H1 (cell line): ENCODE results near the gene DNMT1. TPM values are rescaled to one million over a fixed set of nuclear protein-coding genes. Genes with fewer than 3 reads are reported as not detected.

Source experiments
- CTCF ChIA-PET: fragments of 300-600 bp; sonication (Branson Sonifier 250); formaldehyde crosslinking; loops from one replicate; lab custom pipeline; 2021; ENCODE audit not compliant: partially characterized antibody; lab: Charles Lee
- POLR2A ChIA-PET: fragments of 300-600 bp; sonication (Branson Sonifier 250); formaldehyde crosslinking; loops from one replicate; lab custom pipeline; 2021; ENCODE audit warnings: inconsistent platforms; ENCODE audit not compliant: partially characterized antibody; lab: Charles Lee
- DNase-seq, 2 experiments: peaks; one replicate each; pipeline versions ENCODE4 v3.0.0 to v3.0.0-alpha.2; 2010 to 2022; ENCODE audit warnings: low spot score in 2 of 2, low read depth in 1 of 2, mixed read lengths in 1 of 2
- FAIRE-seq: peaks from 2 replicates; lab custom pipeline; 2011; peaks lifted over from hg19 to GRCh38; lab: Jason Lieb, UNC
- H2AFZ ChIP-seq: 2 replicates; pipeline ENCODE4 v1.8.1; 2012; ENCODE audit warnings: low read length, inconsistent platforms
- H2AK5ac ChIP-seq: 2 replicates; pipeline ENCODE4 v1.6.1; 2013; ENCODE audit warnings: low read depth, low read length
- H2BK120ac ChIP-seq: replicated peaks from 2 replicates; pipeline ENCODE3; 2013; ENCODE audit warnings: low read depth, low read length, inconsistent platforms
- H2BK12ac ChIP-seq: 2 replicates; pipeline ENCODE4 v1.6.1; 2013; ENCODE audit warnings: low read depth, low read length
- H2BK15ac ChIP-seq: 2 replicates; pipeline ENCODE4 v1.6.1; 2013; ENCODE audit warnings: low read length
- H2BK20ac ChIP-seq: 2 replicates; pipeline ENCODE4 v1.6.1; 2013; ENCODE audit warnings: low read length
- H2BK5ac ChIP-seq: 2 replicates; pipeline ENCODE4 v1.6.1; 2013; ENCODE audit warnings: low read depth, low read length
- H3K14ac ChIP-seq: 2 replicates; pipeline ENCODE4 v1.6.1; 2013; ENCODE audit warnings: inconsistent platforms; ENCODE audit not compliant: insufficient read length
- H3K18ac ChIP-seq: 2 replicates; pipeline ENCODE4 v1.6.1; 2013; ENCODE audit warnings: low read length; ENCODE audit errors: extremely low read depth
- H3K23ac ChIP-seq: 2 replicates; pipeline ENCODE4 v1.6.1; 2013; ENCODE audit warnings: inconsistent platforms; ENCODE audit not compliant: insufficient read length
- H3K23me2 ChIP-seq: 2 replicates; pipeline ENCODE4 v1.6.1; 2013; ENCODE audit warnings: low read depth, low read length
- H3K27ac ChIP-seq: 2 replicates; pipeline ENCODE4 v1.6.1; 2011; ENCODE audit warnings: low read depth, low read length, inconsistent platforms
- H3K27me3 ChIP-seq, 4 experiments: replicated peaks in 1 of 4; 1 replicate in 1 of 4; 2 replicates in 3 of 4; pipeline versions ENCODE4 v1.6.1 to v1.8.1; 2011 to 2013; ENCODE audit warnings: low read length in 3 of 4, mild to moderate bottlenecking in 3 of 4, inconsistent platforms in 2 of 4, mixed read lengths in 2 of 4, moderate library complexity in 1 of 4; ENCODE audit not compliant: control insufficient read depth in 3 of 4, insufficient read depth in 3 of 4; ENCODE audit errors: extremely low read depth in 1 of 4
- H3K36me3 ChIP-seq, 4 experiments: 2 replicates each; pipeline versions ENCODE4 v1.6.1 to v1.8.1; 2011 to 2013; ENCODE audit warnings: mild to moderate bottlenecking in 4 of 4, low read length in 3 of 4, moderate library complexity in 2 of 4, control low read depth in 1 of 4, inconsistent platforms in 1 of 4; ENCODE audit not compliant: insufficient read depth in 4 of 4, control insufficient read depth in 2 of 4
- H3K4ac ChIP-seq: replicated peaks from 2 replicates; pipeline ENCODE3; 2013; ENCODE audit warnings: low read length, low read depth, mixed read lengths, inconsistent platforms; ENCODE audit not compliant: insufficient read length
- H3K4me1 ChIP-seq, 4 experiments: replicated peaks in 1 of 4; 1 replicate in 1 of 4; 2 replicates in 3 of 4; pipeline versions ENCODE4 v1.6.1 to v1.8.1; 2011 to 2013; ENCODE audit warnings: low read length in 3 of 4, inconsistent platforms in 2 of 4, mixed read lengths in 1 of 4; ENCODE audit not compliant: insufficient read depth in 4 of 4, control insufficient read depth in 3 of 4
- H3K4me2 ChIP-seq, 2 experiments: 2 replicates each; pipeline versions ENCODE4 v1.6.1 to v1.8.1; 2011 to 2013; ENCODE audit warnings: low read depth in 2 of 2, low read length in 2 of 2, control low read depth in 1 of 2, inconsistent platforms in 1 of 2, mild to moderate bottlenecking in 1 of 2; ENCODE audit not compliant: insufficient read depth in 1 of 2
- H3K4me3 ChIP-seq, 4 experiments: fragments of 200-600, 300-600 bp in 1 of 4; sonication (generic), shearing (Covaris generic), sonication (Bioruptor Twin) in 1 of 4; 2 replicates each; pipeline versions ENCODE4 v1.5.1 to v1.8.1; 2011 to 2016; ENCODE audit warnings: low read length in 4 of 4, low read depth in 3 of 4, control low read depth in 2 of 4, inconsistent platforms in 2 of 4, mild to moderate bottlenecking in 2 of 4, mixed read lengths in 1 of 4, moderate library complexity in 1 of 4; ENCODE audit not compliant: insufficient read depth in 2 of 4; ENCODE audit errors: extremely low read depth in 1 of 4
- H3K56ac ChIP-seq: replicated peaks from 2 replicates; pipeline ENCODE3; 2013; ENCODE audit warnings: low read depth, mild to moderate bottlenecking, mixed read lengths, low read length, inconsistent platforms; ENCODE audit not compliant: insufficient read length
- H3K79me1 ChIP-seq: 2 replicates; pipeline ENCODE4 v1.6.1; 2013; ENCODE audit warnings: low read depth, low read length, control low read depth
- H3K79me2 ChIP-seq, 2 experiments: 2 replicates each; pipeline versions ENCODE4 v1.6.1 to v1.8.1; 2012 to 2013; ENCODE audit warnings: low read length in 2 of 2, mild to moderate bottlenecking in 2 of 2, inconsistent platforms in 1 of 2; ENCODE audit not compliant: insufficient read depth in 2 of 2, control insufficient read depth in 1 of 2
- H3K9ac ChIP-seq, 4 experiments: replicated peaks in 1 of 4; 1 replicate in 1 of 4; 2 replicates in 3 of 4; pipeline versions ENCODE4 v1.6.1 to v1.8.1; 2011 to 2013; ENCODE audit warnings: low read depth in 3 of 4, low read length in 3 of 4, control low read depth in 2 of 4, mild to moderate bottlenecking in 2 of 4, moderate library complexity in 2 of 4, inconsistent platforms in 1 of 4; ENCODE audit errors: extremely low read depth in 1 of 4
- H3K9me3 ChIP-seq, 2 experiments: 2 replicates each; pipeline versions ENCODE4 v1.6.1 to v1.8.1; 2012 to 2013; ENCODE audit warnings: mild to moderate bottlenecking in 2 of 2, moderate library complexity in 2 of 2, control low read depth in 1 of 2, inconsistent platforms in 1 of 2, low read depth in 1 of 2, low read length in 1 of 2, mixed read lengths in 1 of 2; ENCODE audit not compliant: insufficient read depth in 2 of 2
- H4K20me1 ChIP-seq, 2 experiments: replicated peaks in 1 of 2; 2 replicates each; pipeline versions ENCODE3 to v1.8.1; 2011 to 2013; ENCODE audit warnings: inconsistent platforms in 2 of 2, low read length in 2 of 2, mild to moderate bottlenecking in 1 of 2; ENCODE audit not compliant: insufficient read depth in 2 of 2, control insufficient read depth in 1 of 2
- H4K5ac ChIP-seq: 2 replicates; pipeline ENCODE4 v1.6.1; 2013; ENCODE audit warnings: low read length, low read depth, mixed read lengths, inconsistent platforms; ENCODE audit not compliant: insufficient read length
- H4K8ac ChIP-seq: 2 replicates; pipeline ENCODE4 v1.8.0; 2013; ENCODE audit warnings: mild to moderate bottlenecking, moderate library complexity, low read length, inconsistent platforms; ENCODE audit not compliant: insufficient read depth; ENCODE audit errors: extremely low read depth
- H4K91ac ChIP-seq: replicated peaks from 2 replicates; pipeline ENCODE3; 2013; ENCODE audit warnings: low read length, mixed read lengths, inconsistent platforms; ENCODE audit not compliant: insufficient read length
- ASH2L ChIP-seq: fragments of 200-600, 300-600 bp; sonication (generic); IDR thresholded peaks from one replicate; pipeline ENCODE4 v1.7.1; 2017; ENCODE audit warnings: low read length
- CREB1 ChIP-seq: IDR thresholded peaks from 2 replicates; pipeline ENCODE4 v1.6.1; 2012; ENCODE audit warnings: inconsistent platforms
- JUND ChIP-seq: IDR thresholded peaks from 2 replicates; pipeline ENCODE4 v1.6.1; 2011; ENCODE audit warnings: mild to moderate bottlenecking, improper control_type of control experiment, low read length
- MAX ChIP-seq: IDR thresholded peaks from 2 replicates; pipeline ENCODE4 v1.6.1; 2012; ENCODE audit warnings: inconsistent platforms
- RAD21 ChIP-seq, 2 experiments: IDR thresholded peaks in 1 of 2; conservative IDR thresholded peaks in 1 of 2; 2 replicates each; pipeline ENCODE4 v1.6.1; 2011; ENCODE audit warnings: low read depth in 2 of 2, low read length in 2 of 2, improper control_type of control experiment in 1 of 2, inconsistent platforms in 1 of 2, mild to moderate bottlenecking in 1 of 2, moderate library complexity in 1 of 2
- SAP30 ChIP-seq: fragments of 300-600 bp; sonication (generic); IDR thresholded peaks from 2 replicates; pipeline ENCODE4 v1.7.1; 2012; ENCODE audit warnings: low read length, moderate library complexity, mild to moderate bottlenecking, inconsistent platforms; ENCODE audit not compliant: insufficient read depth, insufficient replicate concordance
- SIN3A ChIP-seq, 2 experiments: IDR thresholded peaks in 1 of 2; conservative IDR thresholded peaks in 1 of 2; 2 replicates each; pipeline ENCODE4 v1.6.1; 2011 to 2012; ENCODE audit warnings: low read length in 2 of 2, improper control_type of control experiment in 1 of 2, low read depth in 1 of 2, mild to moderate bottlenecking in 1 of 2
- SIRT6 ChIP-seq: IDR thresholded peaks from one replicate; pipeline ENCODE4 v1.7.1; 2012; ENCODE audit warnings: low read length, inconsistent platforms
- SP1 ChIP-seq: IDR thresholded peaks from 2 replicates; pipeline ENCODE4 v1.6.1; 2011; ENCODE audit warnings: low read depth, low read length
- TBP ChIP-seq: IDR thresholded peaks from 2 replicates; pipeline ENCODE4 v1.6.1; 2011; ENCODE audit warnings: low read depth, low read length, improper control_type of control experiment
- WGBS, 2 experiments: shearing (Covaris generic) in 1 of 2; methylation state at CpG; one replicate each; pipeline versions ENCODE4 v1.1.6 to v1.1.7; 2013 to 2015; ENCODE audit warnings: low lambda C conversion rate in 2 of 2, mixed read lengths in 2 of 2, inconsistent platforms in 1 of 2, low coverage in 1 of 2, missing lambda C conversion rate in 1 of 2; ENCODE audit not compliant: insufficient replicate concordance in 2 of 2, insufficient coverage in 1 of 2, insufficient read length in 1 of 2; ENCODE audit errors: extremely low coverage in 1 of 2, missing lambda C conversion rate in 1 of 2; 5-methylcytosine and 5-hydroxymethylcytosine counted together
- polyA plus RNA-seq, 7 experiments: library from polyadenylated mRNA; depleted of rRNA in 3 of 7; stranded (reverse) in 5 of 7; unstranded in 2 of 7; fragments of >200 nt in 5 of 7; fragments of 200-250 nt in 2 of 7; gene quantifications; 1 replicate in 5 of 7; 2 replicates in 1 of 7; 4 replicates in 1 of 7; pipeline versions ENCODE4 v1.2.1 to v1.2.3, GENCODE V29; 2011 to 2013; ENCODE audit warnings: missing spikeins in 2 of 7, mixed read lengths in 2 of 7
- total RNA-seq: library from RNA; stranded (reverse); fragmentation: NEBNext Ultra II Directional; extraction: Animal tissue kit (Norgen Biotek cat#: 25700); gene quantifications from 2 replicates; pipeline ENCODE4 v1.2.1, GENCODE V29; 2021

Gene DNMT1
- total and polyA plus RNA-seq, 2 of the 8 experiments (the other 6 are each of a cell fraction or from before 2014, with no cell fraction given) = 101 to 210 TPM

DNA sequence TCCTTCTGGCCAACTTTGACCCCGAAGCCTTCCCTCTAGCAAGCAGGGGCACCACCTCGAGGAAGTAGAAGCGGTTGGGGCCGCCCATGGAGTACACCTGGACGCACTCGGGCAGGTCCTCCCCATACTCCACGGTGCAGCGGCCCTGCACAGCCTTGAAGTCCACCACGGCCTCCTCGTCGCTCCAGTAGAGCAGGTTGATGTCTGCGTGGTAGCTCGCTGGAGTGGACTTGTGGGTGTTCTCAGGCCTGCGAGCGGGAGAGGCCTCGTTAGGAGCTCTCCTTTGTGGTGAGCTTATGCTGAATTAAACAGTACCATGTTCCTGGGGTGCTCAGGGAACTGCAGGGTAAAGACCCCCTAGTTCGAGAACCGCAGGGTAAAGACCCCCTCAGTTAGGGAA, 52.8 kb downstream of the DNMT1 start:
- Histone ChIP-seq H3K27me3 (no peaks in the 10 kb centered on the region), H3K23ac (no peak overlapping the region), H2AK5ac (no peak overlapping the region), H3K27ac (no peak overlapping the region), H3K4me2 (no peak overlapping the region), H3K9ac (no peak overlapping the region), H2BK15ac (no peak overlapping the region), H3K9me3 (no peaks in the 10 kb centered on the region), H2BK5ac (no peak overlapping the region), H3K18ac (no peak overlapping the region), H3K56ac (no peak overlapping the region), H4K5ac (no peak overlapping the region), H2AFZ (no peak overlapping the region), H3K14ac (no peak overlapping the region), H3K79me2 (no peaks in the 10 kb centered on the region), H2BK120ac (no peak overlapping the region), H3K36me3 (peaks cover 60 to 99% (median 94%) of the 10 kb centered on the region in 4 experiments), H2BK12ac (no peak overlapping the region), H2BK20ac (no peak overlapping the region), H3K4me3 (no peak overlapping the region), H4K20me1 (peaks cover 6 to 29% of the 10 kb centered on the region in 2 experiments), H3K23me2 (no peaks in the 10 kb centered on the region), H3K79me1 (no peaks in the 10 kb centered on the region), H4K8ac (no peak overlapping the region), H3K4ac (no peak overlapping the region), H4K91ac (no peak overlapping the region), H3K4me1 (no peaks in the 10 kb centered on the region)
- WGBS, 2 experiments = 94% methylated on average over 18 of the region's 18 CpGs; no CpG with 5 or more reads in 1 of the 2 experiments
- FAIRE-seq = no peak
- no peak for TF ChIP-seq SIRT6
- TF ChIP-seq SP1 = no peak
- TF ChIP-seq SIN3A (conservative IDR thresholded peaks at IDR 0.05 in 1 of 2, IDR thresholded peaks at IDR 0.05 in 1 of 2; ENCODE audit: low read depth in 1 of 2, low read length in 2 of 2) = no peak
- no peak for TF ChIP-seq JUND
- no peak for TF ChIP-seq TBP
- no peak for TF ChIP-seq MAX
- TF ChIP-seq SAP30 = no peak
- TF ChIP-seq ASH2L = no peak
- no peak for TF ChIP-seq RAD21 (IDR thresholded peaks at IDR 0.05 in 1 of 2, conservative IDR thresholded peaks at IDR 0.05 in 1 of 2; ENCODE audit: low read depth in 2 of 2, low read length in 2 of 2)
- TF ChIP-seq CREB1 = no peak
- POLR2A ChIA-PET = interaction anchor here (1.2 to 3.3 kb wide), 5 partner anchors 9 to 42 kb away, joined by 3 to 10 read pairs (median 5); no protein-coding TSS in a partner anchor
- DNase-seq = no peak
- CTCF ChIA-PET = interaction anchor here (1.0 to 1.6 kb wide), 4 partner anchors 9 to 117 kb away, joined by 3 to 4 read pairs (median 3); no protein-coding TSS in a partner anchor
